GDM1 (cell line): ENCODE measurements around the gene PPRC1.

ENCODE experiments used
- DNase-seq: peaks from one replicate; lab custom pipeline; 2025; lab: John Stamatoyannopoulos, UW

The PPRC1 gene, protein sequence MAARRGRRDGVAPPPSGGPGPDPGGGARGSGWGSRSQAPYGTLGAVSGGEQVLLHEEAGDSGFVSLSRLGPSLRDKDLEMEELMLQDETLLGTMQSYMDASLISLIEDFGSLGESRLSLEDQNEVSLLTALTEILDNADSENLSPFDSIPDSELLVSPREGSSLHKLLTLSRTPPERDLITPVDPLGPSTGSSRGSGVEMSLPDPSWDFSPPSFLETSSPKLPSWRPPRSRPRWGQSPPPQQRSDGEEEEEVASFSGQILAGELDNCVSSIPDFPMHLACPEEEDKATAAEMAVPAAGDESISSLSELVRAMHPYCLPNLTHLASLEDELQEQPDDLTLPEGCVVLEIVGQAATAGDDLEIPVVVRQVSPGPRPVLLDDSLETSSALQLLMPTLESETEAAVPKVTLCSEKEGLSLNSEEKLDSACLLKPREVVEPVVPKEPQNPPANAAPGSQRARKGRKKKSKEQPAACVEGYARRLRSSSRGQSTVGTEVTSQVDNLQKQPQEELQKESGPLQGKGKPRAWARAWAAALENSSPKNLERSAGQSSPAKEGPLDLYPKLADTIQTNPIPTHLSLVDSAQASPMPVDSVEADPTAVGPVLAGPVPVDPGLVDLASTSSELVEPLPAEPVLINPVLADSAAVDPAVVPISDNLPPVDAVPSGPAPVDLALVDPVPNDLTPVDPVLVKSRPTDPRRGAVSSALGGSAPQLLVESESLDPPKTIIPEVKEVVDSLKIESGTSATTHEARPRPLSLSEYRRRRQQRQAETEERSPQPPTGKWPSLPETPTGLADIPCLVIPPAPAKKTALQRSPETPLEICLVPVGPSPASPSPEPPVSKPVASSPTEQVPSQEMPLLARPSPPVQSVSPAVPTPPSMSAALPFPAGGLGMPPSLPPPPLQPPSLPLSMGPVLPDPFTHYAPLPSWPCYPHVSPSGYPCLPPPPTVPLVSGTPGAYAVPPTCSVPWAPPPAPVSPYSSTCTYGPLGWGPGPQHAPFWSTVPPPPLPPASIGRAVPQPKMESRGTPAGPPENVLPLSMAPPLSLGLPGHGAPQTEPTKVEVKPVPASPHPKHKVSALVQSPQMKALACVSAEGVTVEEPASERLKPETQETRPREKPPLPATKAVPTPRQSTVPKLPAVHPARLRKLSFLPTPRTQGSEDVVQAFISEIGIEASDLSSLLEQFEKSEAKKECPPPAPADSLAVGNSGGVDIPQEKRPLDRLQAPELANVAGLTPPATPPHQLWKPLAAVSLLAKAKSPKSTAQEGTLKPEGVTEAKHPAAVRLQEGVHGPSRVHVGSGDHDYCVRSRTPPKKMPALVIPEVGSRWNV (N-terminal part only)

DNA sequence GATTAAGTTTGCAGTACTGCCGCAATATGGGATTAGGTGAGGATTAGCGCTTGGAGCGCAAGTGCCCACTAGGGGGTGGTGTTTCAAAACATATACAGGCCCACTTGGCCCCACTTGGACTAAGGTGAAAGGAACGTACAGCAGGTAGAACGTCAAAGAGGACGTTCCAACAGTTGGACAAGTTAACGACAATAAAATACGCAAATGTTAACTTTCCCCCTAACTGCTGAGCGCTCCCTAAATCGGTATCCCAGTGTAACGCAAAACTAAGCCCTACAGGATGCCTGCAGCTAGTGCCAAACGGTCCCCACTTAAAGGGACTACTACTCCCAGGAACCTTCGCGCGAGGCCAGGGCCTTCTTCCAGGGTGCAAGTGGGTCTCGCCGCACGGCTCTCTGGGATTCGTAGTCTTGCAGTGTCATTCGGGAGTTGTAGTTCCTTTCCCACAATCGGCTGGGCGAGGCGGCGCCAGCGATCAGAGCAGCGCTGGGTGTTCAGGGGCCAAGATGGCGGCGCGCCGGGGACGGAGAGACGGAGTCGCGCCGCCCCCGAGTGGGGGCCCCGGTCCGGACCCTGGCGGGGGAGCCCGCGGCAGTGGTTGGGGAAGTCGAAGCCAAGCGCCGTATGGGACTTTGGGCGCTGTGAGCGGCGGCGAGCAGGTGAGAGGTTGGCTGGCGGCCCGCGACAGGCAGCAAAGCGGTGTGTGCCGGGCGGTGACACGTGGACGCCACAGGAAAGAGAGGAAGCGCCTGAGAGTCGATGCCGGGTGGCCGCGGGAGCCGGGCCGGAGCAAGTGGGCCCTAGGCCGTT is at the start of gene PPRC1:
Gene PPRC1, plus strand, starts transcription at position 478 of the 810 bp plus-strand sequence. Its CDS starts 29 bp downstream, at position 507.
- peak; percentile 97 for DNase-seq

DNA sequence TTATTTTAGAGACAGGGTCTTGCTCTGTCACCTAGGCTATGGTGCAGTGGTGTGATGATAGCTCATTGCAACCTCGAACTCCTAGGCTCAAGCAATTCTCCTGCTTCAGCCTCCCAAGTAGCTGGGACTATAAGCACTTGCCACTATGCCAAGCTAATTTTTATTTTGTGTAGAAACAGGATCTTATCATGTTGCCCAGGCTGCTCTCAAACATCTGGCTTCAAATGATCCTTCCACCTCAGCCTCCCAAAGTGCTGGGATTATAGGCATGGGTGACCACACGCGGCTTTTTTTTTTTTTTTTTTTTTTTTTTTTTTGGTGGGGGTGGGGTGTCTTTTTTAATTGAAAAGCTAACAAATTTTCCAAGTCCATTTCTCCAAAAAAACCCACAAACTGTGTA is 49.3 kb upstream of the PPRC1 start:
- no peak for DNase-seq

GRCh38 chr10:102085336-102085735 is 47.5 kb upstream of the PPRC1 start:
- DNase-seq: no peak

DNA sequence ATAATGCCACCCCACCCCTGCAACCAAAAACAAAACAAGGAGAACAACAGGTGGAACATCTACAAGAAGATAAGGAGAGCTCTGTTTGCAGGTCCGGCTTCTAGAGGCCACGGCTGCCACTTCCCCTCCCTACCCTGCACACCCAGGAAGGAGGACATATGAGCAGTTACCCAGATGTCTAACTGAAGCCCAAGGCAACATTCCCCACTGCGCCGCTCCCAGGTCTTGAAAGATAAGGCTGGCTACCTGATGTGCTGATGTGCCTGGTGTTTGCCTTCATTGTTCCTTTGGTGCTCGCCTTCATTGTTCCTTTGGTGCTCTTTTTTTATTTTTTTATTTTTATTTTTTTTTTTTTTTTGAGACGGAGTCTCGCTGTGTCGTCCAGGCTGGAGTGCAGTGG is 46.6 kb upstream of the PPRC1 start:
- no peak for DNase-seq

- DNase-seq: no peak
Observed at GRCh38 chr10:102090772-102091171, 42.1 kb upstream of the PPRC1 start.

- DNase-seq: no peak
Observed at GRCh38 chr10:102096449-102096848, 36.4 kb upstream of the PPRC1 start.

DNA sequence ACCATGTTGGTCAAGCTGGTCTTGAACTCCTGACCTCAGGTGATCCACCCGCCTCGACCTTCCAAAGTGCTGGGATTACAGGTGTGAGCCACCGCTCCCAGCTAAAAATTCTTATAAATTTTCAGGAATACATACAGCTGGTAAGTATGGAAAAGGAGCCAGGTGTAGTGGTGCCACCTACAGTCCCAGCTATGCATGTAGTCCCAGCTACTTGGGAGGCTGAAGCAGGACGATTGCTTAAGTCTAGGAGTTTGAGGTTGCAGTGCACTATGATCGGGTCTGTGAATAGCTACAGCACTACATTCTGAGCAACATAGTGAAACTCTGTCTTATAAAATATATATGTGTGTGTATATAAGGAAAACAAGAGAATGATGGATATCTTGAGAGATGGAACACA is 31.7 kb upstream of the PPRC1 start:
- no peak for DNase-seq

DNA sequence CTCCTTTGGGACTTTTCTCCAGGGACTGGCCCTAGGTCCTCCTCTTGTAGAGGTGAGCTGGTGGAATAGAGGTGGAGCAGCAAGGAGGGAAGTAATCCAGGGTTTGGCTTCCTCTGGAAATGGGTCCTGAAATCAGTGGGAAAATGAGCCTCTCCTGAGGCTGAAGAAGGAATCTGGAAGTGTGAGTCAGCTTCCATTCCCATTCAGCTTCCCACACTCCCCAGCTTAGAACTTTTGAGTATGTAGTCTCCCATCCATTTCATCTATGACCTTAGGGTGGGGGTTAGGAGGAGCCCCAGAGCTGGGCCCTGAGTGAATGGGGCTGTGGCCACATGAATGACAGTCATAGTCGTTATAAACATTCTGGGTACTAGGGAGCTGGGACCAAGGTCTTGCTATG is 30.4 kb upstream of the PPRC1 start:
- no peak for DNase-seq

DNA sequence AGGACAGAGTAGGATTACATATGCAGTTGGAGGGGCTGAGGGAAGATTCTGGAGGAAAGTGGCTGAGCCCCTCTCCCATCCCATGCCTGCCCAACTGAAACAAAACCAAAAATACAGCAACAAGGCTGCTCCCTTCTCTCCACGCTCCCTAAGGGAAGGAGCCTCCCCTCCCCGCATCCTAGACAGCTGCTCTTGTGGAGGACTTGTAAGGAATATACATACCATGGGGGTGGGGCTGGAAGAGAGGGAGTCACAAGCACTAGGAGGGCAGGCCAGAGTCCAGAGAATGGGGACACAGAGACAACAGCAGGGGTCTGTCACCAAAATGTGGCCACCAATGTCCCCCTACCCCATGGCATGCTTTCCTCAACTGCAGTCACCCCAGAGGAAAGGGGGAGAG is 25.8 kb upstream of the PPRC1 start:
- DNase-seq: no peak

- DNase-seq: no peak
Observed at GRCh38 chr10:102109166-102110116, 23.4 kb upstream of the PPRC1 start.

DNA sequence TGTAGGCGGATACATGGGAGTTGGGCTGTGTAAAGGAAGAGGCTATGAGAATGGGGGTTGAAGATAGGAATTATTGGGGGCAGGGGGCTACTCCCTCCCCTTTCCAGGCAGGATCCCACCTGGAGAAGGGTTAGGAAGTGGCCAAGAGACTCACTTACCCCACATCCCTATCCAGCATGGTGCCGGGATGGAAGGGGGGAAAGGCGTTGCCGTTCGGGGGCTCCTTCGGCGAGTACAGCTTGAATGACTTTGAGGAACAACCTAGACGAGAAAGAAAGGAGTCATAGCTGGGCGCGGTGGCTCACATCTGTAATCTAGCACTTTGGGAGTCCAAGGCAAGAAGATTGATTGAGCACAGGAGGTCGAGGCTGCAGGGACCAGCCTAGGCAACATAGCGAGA is 21.6 kb upstream of the PPRC1 start:
- DNase-seq: no peak

- no peak for DNase-seq
Observed at GRCh38 chr10:102112210-102112817, 20.5 kb upstream of the PPRC1 start.

GRCh38 chr10:102113261-102113955 is 19.4 kb upstream of the PPRC1 start:
- no peak for DNase-seq

- no peak for DNase-seq
Observed at GRCh38 chr10:102113956-102114857, 18.6 kb upstream of the PPRC1 start.

DNA sequence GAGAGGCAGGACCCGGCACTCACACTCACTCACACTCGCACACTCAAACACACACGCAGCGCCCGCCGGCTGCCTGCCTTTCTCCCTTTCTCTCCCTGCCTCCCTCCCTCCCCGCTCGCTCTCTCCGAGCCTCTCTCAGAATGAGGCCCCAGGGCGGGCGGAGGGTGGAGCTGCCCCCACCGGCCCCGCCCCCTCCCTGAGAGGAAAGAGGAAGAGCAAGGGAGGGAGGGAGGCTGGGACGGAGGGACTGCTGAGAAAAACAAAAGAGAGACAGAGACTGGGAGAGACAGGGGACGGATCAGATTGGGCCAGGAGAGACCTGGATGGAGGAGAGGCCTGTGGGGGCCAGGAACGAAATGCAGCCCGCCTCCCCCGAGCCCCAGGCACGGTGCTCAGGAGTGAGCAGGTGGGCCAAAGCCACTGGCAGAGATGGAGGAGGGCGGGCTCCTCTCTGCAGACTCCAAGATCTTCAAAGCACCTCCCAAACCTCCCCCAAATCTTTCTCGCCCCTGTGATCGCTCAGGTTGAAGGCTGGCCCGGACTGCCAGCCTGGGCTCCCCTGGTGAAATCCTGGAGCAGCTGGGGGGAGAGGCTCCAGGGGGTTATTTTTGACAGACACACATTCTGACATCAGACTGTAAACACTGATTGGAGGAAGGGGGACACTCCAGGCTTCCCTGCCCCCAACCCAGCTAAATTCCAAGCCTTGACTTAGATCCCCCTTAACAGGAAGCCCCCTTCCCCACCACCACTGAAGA is 17.8 kb upstream of the PPRC1 start:
- DNase-seq: peak; percentile 81

DNA sequence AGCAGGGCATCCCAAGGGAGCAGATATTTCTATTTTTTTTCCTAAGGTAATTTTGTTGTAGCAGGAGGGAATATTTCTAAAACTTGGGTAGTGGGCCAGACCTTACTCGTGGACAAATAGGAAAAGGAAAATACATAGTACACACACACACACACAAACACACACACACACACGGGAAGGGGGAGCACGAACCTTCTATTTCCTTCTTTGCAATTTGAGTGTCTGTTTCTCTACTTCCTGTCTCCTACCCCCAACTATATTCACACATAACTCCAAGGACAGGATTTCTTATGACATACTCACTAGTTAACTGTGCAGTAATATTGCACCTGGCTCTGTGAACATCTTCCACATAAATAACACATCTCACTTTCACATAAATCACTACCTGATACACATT is 17.1 kb upstream of the PPRC1 start:
- peak; percentile 17 for DNase-seq

GRCh38 chr10:102116656-102117055 is 16.2 kb upstream of the PPRC1 start:
- no peak for DNase-seq
